ENCODE measurements around the gene ZNF77. TPM values are rescaled to one million over a fixed set of nuclear protein-coding genes. Genes with fewer than 3 reads are reported as not detected.

ZNF77 gene
- total RNA-seq, 4 donors from 2014 or later = 5.1 to 7.0 (median 6.2) TPM

GRCh38 chr19:2982983-2983350 is 38.2 kb upstream of the ZNF77 start:
- H3K9me3 ChIP-seq = no peaks in the 10 kb centered on the region
- TF ChIP-seq CTCF (IDR thresholded peaks at IDR 0.05) = no peak
- no peak for TF ChIP-seq POLR2A (IDR thresholded peaks at IDR 0.05)
- 2 to 8% methylated on average over 7 to 10 of the region's 10 CpGs for WGBS, 2 donors
- intact Hi-C loops (cut with DNase I) = no loop called here
- H3K4me1 ChIP-seq = peaks cover 36 to 40% of the 10 kb centered on the region in 2 donors
- H3K27me3 ChIP-seq = no peaks in the 10 kb centered on the region
- no peak overlapping the region for H3K4me3 ChIP-seq (replicated peaks in 1 of 3)
- DNase-seq = peak; percentile 96 to 97
- H3K36me3 ChIP-seq = no peaks in the 10 kb centered on the region
- H3K27ac ChIP-seq = peak overlapping the region; percentile 72 to 86 (median 76)

- intact Hi-C loops (cut with DNase I) = no loop called here
- no peak overlapping the region for H3K4me3 ChIP-seq (replicated peaks in 1 of 3)
Observed at GRCh38 chr19:2982561-2982960, 37.8 kb upstream of the ZNF77 start.

GRCh38 chr19:2981898-2982297 is 37.1 kb upstream of the ZNF77 start:
- TF ChIP-seq POLR2A (IDR thresholded peaks at IDR 0.05) = no peak
- TF ChIP-seq CTCF (IDR thresholded peaks at IDR 0.05) = no peak
- DNase-seq = no peak
- Histone ChIP-seq H3K4me1 (peaks cover 36 to 41% of the 10 kb centered on the region in 2 donors), H3K4me3 (replicated peaks in 1 of 3) (no peak overlapping the region), H3K27ac (peak overlapping the region in 1 of 3 donors; percentile 86), H3K36me3 (no peaks in the 10 kb centered on the region), H3K27me3 (no peaks in the 10 kb centered on the region), H3K9me3 (no peaks in the 10 kb centered on the region)
- intact Hi-C loops (cut with DNase I) = no loop called here
- WGBS, 2 donors = 81 to 86% methylated on average over 5 of the region's 5 CpGs

More at GRCh38 chr19:2982561-2982960, 37.8 kb upstream of the ZNF77 start:
- no peaks in the 10 kb centered on the region for H3K9me3 ChIP-seq
- H3K36me3 ChIP-seq = no peaks in the 10 kb centered on the region
- H3K27me3 ChIP-seq = no peaks in the 10 kb centered on the region
- TF ChIP-seq CTCF (IDR thresholded peaks at IDR 0.05) (no peak), POLR2A (IDR thresholded peaks at IDR 0.05) (no peak)
- 36 to 40% methylated on average over 8 of the region's 8 CpGs for WGBS, 2 donors
- peak overlapping the region; percentile 72 to 86 (median 76) for H3K27ac ChIP-seq
- DNase-seq = no peak
- H3K4me1 ChIP-seq = peaks cover 40 to 44% of the 10 kb centered on the region in 2 donors

- Histone ChIP-seq H3K4me3 (replicated peaks in 1 of 3) (no peak overlapping the region), H3K36me3 (no peaks in the 10 kb centered on the region), H3K27ac (no peak overlapping the region), H3K27me3 (no peaks in the 10 kb centered on the region), H3K9me3 (no peaks in the 10 kb centered on the region), H3K4me1 (peaks cover 42 to 53% of the 10 kb centered on the region in 2 donors)
- TF ChIP-seq POLR2A (IDR thresholded peaks at IDR 0.05) (no peak), CTCF (IDR thresholded peaks at IDR 0.05) (no peak)
- intact Hi-C loops (cut with DNase I) = no loop called here
- no peak for DNase-seq
- 85 to 86% methylated on average over 9 of the region's 9 CpGs for WGBS, 2 donors
Observed at GRCh38 chr19:2978772-2979171, 34.0 kb upstream of the ZNF77 start.

GRCh38 chr19:2978166-2978767 is 33.5 kb upstream of the ZNF77 start:
- Histone ChIP-seq H3K27me3 (no peaks in the 10 kb centered on the region), H3K36me3 (no peaks in the 10 kb centered on the region), H3K4me3 (replicated peaks in 1 of 3) (no peak overlapping the region), H3K27ac (peak overlapping the region; percentile 45 to 62 (median 61)), H3K9me3 (no peaks in the 10 kb centered on the region), H3K4me1 (peaks cover 42 to 52% of the 10 kb centered on the region in 2 donors)
- WGBS, 2 donors = 59 to 75% methylated on average over 11 of the region's 11 CpGs
- peak; percentile 24 to 40 for DNase-seq
- intact Hi-C loops (cut with DNase I) = no loop called here
- TF ChIP-seq POLR2A (IDR thresholded peaks at IDR 0.05) (no peak), CTCF (IDR thresholded peaks at IDR 0.05) (no peak)

Data from thyroid gland (tissue), 4 donors.